SK-N-SH (cell line): ENCODE data around the gene SPSB3. TPM values are rescaled to one million over a fixed set of nuclear protein-coding genes. Genes with fewer than 3 reads are reported as not detected.
"Not testable (repeated sequence)": the region's sequence is repeated elsewhere in the genome, so short reads cannot be mapped to it uniquely, and the experiment has no call there.

ENCODE experiments used
- CTCF ChIA-PET: fragments of 300-600, 350-600 bp; formaldehyde crosslinking; extraction: SDS; loops from one replicate; lab custom pipeline; 2021; lab: Yijun Ruan, JAX
- POLR2A ChIA-PET: fragments of 350-600 bp; sonication (Branson Sonifier 250); formaldehyde crosslinking; extraction: SDS; loops from one replicate; lab custom pipeline; 2020; ENCODE audit warnings: antibody characterized with exemption, inconsistent platforms; lab: Yijun Ruan, JAX
- DNase-seq: peaks from one replicate; pipeline ENCODE4 v3.0.0; 2012
- H2AFZ ChIP-seq: fragments of 200-600 bp; sonication (generic); 2 replicates; pipeline ENCODE4 v1.8.1; 2016; ENCODE audit warnings: antibody characterized with exemption, mild to moderate bottlenecking, low read depth
- H3F3A ChIP-seq: fragments of 200-600 bp; sonication (generic); replicated peaks from 2 replicates; pipeline ENCODE3; 2016; ENCODE audit warnings: antibody characterized with exemption, mild to moderate bottlenecking; ENCODE audit not compliant: insufficient read depth
- H3K27ac ChIP-seq, 2 experiments: fragments of 200-500 bp in 1 of 2; fragments of 200-600 bp in 1 of 2; sonication (Bioruptor generic) in 1 of 2; sonication (generic), shearing (Covaris generic) in 1 of 2; 2 replicates each; pipeline versions ENCODE4 v1.5.1 to v1.6.1; 2014 to 2016; ENCODE audit warnings: low read depth in 2 of 2, inconsistent platforms in 1 of 2, low read length in 1 of 2, mild to moderate bottlenecking in 1 of 2, mixed read lengths in 1 of 2
- H3K27me3 ChIP-seq: fragments of 200-600 bp; sonication (generic), shearing (Covaris generic); 2 replicates; pipeline ENCODE4 v1.6.1; 2016; ENCODE audit warnings: mixed run types; ENCODE audit not compliant: insufficient read depth
- H3K36me3 ChIP-seq, 2 experiments: fragments of 200-500 bp in 1 of 2; fragments of 200-600 bp in 1 of 2; sonication (Bioruptor generic) in 1 of 2; sonication (generic) in 1 of 2; replicated peaks in 1 of 2; 2 replicates each; pipeline versions ENCODE3 to v1.5.1; 2014 to 2016; ENCODE audit warnings: low read length in 1 of 2, mild to moderate bottlenecking in 1 of 2; ENCODE audit not compliant: insufficient read depth in 2 of 2, control insufficient read depth in 1 of 2
- H3K4me1 ChIP-seq, 2 experiments: fragments of 200-500 bp in 1 of 2; fragments of 200-600 bp in 1 of 2; sonication (Bioruptor generic) in 1 of 2; sonication (generic), shearing (Covaris generic) in 1 of 2; 2 replicates each; pipeline versions ENCODE4 v1.5.1 to v1.6.1; 2014 to 2016; ENCODE audit warnings: low read depth in 1 of 2, low read length in 1 of 2, mixed run types in 1 of 2; ENCODE audit not compliant: insufficient read depth in 2 of 2, control insufficient read depth in 1 of 2
- H3K4me2 ChIP-seq: fragments of 200-600 bp; sonication (generic), shearing (Covaris generic); 2 replicates; pipeline ENCODE4 v1.6.1; 2017; ENCODE audit warnings: mixed run types
- H3K4me3 ChIP-seq, 2 experiments: fragments of 200-500 bp in 1 of 2; fragments of 200-600 bp in 1 of 2; sonication (Bioruptor generic) in 1 of 2; sonication (generic), shearing (Covaris generic) in 1 of 2; 2 replicates each; pipeline versions ENCODE4 v1.5.1 to v1.8.1; 2014 to 2016; ENCODE audit warnings: low read depth in 2 of 2, inconsistent platforms in 1 of 2, low read length in 1 of 2, mild to moderate bottlenecking in 1 of 2, mixed read lengths in 1 of 2, moderate library complexity in 1 of 2
- H3K79me2 ChIP-seq: fragments of 200-600 bp; sonication (generic); 2 replicates; pipeline ENCODE4 v1.8.1; 2017; ENCODE audit warnings: mild to moderate bottlenecking; ENCODE audit not compliant: insufficient read depth
- H3K9ac ChIP-seq: fragments of 200-600 bp; sonication (generic); 2 replicates; pipeline ENCODE4 v1.6.1; 2017; ENCODE audit warnings: mixed run types
- H3K9me2 ChIP-seq: fragments of 200-600 bp; sonication (generic); 2 replicates; pipeline ENCODE4 v1.6.1; 2017; ENCODE audit warnings: mixed run types
- H3K9me3 ChIP-seq: fragments of 200-600 bp; sonication (generic); 2 replicates; pipeline ENCODE4 v1.6.1; 2017; ENCODE audit warnings: mixed run types, mild to moderate bottlenecking, moderate library complexity
- H4K20me1 ChIP-seq: fragments of 200-600 bp; sonication (generic); 2 replicates; pipeline ENCODE4 v1.6.1; 2017; ENCODE audit warnings: mild to moderate bottlenecking, mixed run types; ENCODE audit not compliant: insufficient read depth
- ELF1 ChIP-seq: IDR thresholded peaks from 2 replicates; pipeline ENCODE4 v1.4.0; 2012
- FOXJ3 ChIP-seq: sonication (generic); formaldehyde crosslinking; IDR thresholded peaks from 2 replicates; pipeline ENCODE4 v1.5.1; 2020; ENCODE audit warnings: mild to moderate bottlenecking, missing genetic modification reagents
- GATA2 ChIP-seq: sonication (generic); formaldehyde crosslinking; IDR thresholded peaks from 2 replicates; pipeline ENCODE4 v1.5.0; 2020; ENCODE audit warnings: mild to moderate bottlenecking, missing genetic modification reagents
- NFIC ChIP-seq: IDR thresholded peaks from 2 replicates; pipeline ENCODE4 v1.4.0; 2012; ENCODE audit warnings: borderline replicate concordance
- NRF1 ChIP-seq: IDR thresholded peaks from 2 replicates; pipeline ENCODE4 v1.6.1; 2012; ENCODE audit warnings: low read depth, mild to moderate bottlenecking, low read length
- POLR2AphosphoS5 ChIP-seq: IDR thresholded peaks from 2 replicates; pipeline ENCODE4 v1.6.1; 2012; ENCODE audit warnings: low read depth, low read length
- RAD21 ChIP-seq: IDR thresholded peaks from 2 replicates; pipeline ENCODE4 v1.6.1; 2012; ENCODE audit warnings: mild to moderate bottlenecking, low read length
- RCOR1 ChIP-seq: fragments of 150-350 bp; IDR thresholded peaks from 2 replicates; pipeline ENCODE4 v1.6.1; 2017; ENCODE audit warnings: antibody characterized with exemption, low read length
- TAF1 ChIP-seq: IDR thresholded peaks from 2 replicates; pipeline ENCODE4 v1.6.1; 2012; ENCODE audit warnings: low read depth, mild to moderate bottlenecking, low read length, moderate library complexity, borderline replicate concordance
- TCF12 ChIP-seq: IDR thresholded peaks from 2 replicates; pipeline ENCODE4 v1.4.0; 2012
- WGBS: methylation state at CpG from one replicate; pipeline ENCODE4 v1.1.6; 2017; ENCODE audit warnings: low lambda C conversion rate; 5-methylcytosine and 5-hydroxymethylcytosine counted together
- polyA plus RNA-seq, 3 experiments: library from polyadenylated mRNA; depleted of rRNA; stranded (reverse); fragments of >200 nt; gene quantifications; 2 replicates each; pipeline ENCODE4 v1.2.3, GENCODE V29; 2012
- TF ChIP-seq, protein P1 (sequence below): IDR thresholded peaks from 2 replicates; pipeline ENCODE4 v1.6.1; 2012; ENCODE audit warnings: mild to moderate bottlenecking, low read depth, low read length, moderate library complexity
- TF ChIP-seq, protein P2 (sequence below): IDR thresholded peaks from 2 replicates; pipeline ENCODE4 v1.4.0; 2012; ENCODE audit warnings: low read depth, borderline replicate concordance

Gene SPSB3
- polyA plus RNA-seq, 1 of the 3 experiments (the other 2 are of a cell fraction), result 40.6 TPM

DNA sequence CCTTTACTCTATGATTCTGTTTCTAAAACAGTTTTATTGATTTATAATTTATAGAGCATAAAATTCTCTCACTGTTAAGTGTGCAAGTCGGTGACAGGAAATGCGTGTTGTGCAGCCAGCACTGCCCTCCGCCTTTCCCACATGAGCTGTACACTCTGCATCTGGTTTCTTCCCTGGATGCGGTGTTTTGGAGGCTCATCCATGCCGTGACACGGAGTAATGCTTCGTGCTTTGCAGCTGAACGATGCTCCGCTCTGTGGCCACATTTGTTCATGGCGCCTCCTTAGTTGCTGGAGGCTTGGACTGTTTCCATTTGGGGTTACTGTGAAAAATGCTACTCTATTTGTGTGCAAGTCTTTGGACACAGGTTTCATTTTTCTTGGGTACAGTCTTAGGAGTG is 18.3 kb upstream of the SPSB3 start:
- Histone ChIP-seq H3K27ac (no peak overlapping the region), H3K9me2 (no peaks in the 10 kb centered on the region), H3F3A (no peaks in the 10 kb centered on the region), H3K27me3 (no peaks in the 10 kb centered on the region), H3K4me1 (no peaks in the 10 kb centered on the region), H3K36me3 (peaks cover 0 to 4% of the 10 kb centered on the region in 2 experiments), H3K4me3 (no peak overlapping the region), H3K9me3 (no peaks in the 10 kb centered on the region), H3K4me2 (no peak overlapping the region), H2AFZ (no peak overlapping the region), H3K79me2 (no peaks in the 10 kb centered on the region), H3K9ac (no peak overlapping the region), H4K20me1 (no peaks in the 10 kb centered on the region)
- ChIA-PET POLR2A (no interaction called here), CTCF (no interaction called here)
- 48% methylated on average over 9 of the region's 10 CpGs for WGBS
- no peak for DNase-seq
- no peak for TF ChIP-seq RCOR1
- TF ChIP-seq NFIC, result no peak
- TF ChIP-seq FOXJ3 (CRISPR knock-in tag), result no peak
- TF ChIP-seq NRF1, result no peak
- TF ChIP-seq, protein P1, sequence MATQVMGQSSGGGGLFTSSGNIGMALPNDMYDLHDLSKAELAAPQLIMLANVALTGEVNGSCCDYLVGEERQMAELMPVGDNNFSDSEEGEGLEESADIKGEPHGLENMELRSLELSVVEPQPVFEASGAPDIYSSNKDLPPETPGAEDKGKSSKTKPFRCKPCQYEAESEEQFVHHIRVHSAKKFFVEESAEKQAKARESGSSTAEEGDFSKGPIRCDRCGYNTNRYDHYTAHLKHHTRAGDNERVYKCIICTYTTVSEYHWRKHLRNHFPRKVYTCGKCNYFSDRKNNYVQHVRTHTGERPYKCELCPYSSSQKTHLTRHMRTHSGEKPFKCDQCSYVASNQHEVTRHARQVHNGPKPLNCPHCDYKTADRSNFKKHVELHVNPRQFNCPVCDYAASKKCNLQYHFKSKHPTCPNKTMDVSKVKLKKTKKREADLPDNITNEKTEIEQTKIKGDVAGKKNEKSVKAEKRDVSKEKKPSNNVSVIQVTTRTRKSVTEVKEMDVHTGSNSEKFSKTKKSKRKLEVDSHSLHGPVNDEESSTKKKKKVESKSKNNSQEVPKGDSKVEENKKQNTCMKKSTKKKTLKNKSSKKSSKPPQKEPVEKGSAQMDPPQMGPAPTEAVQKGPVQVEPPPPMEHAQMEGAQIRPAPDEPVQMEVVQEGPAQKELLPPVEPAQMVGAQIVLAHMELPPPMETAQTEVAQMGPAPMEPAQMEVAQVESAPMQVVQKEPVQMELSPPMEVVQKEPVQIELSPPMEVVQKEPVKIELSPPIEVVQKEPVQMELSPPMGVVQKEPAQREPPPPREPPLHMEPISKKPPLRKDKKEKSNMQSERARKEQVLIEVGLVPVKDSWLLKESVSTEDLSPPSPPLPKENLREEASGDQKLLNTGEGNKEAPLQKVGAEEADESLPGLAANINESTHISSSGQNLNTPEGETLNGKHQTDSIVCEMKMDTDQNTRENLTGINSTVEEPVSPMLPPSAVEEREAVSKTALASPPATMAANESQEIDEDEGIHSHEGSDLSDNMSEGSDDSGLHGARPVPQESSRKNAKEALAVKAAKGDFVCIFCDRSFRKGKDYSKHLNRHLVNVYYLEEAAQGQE, result no peak
- TF ChIP-seq TCF12, result no peak
- TF ChIP-seq GATA2 (CRISPR knock-in tag), result no peak
- no peak for TF ChIP-seq TAF1
- no peak for TF ChIP-seq POLR2AphosphoS5
- no peak for TF ChIP-seq RAD21
- TF ChIP-seq, protein P2, sequence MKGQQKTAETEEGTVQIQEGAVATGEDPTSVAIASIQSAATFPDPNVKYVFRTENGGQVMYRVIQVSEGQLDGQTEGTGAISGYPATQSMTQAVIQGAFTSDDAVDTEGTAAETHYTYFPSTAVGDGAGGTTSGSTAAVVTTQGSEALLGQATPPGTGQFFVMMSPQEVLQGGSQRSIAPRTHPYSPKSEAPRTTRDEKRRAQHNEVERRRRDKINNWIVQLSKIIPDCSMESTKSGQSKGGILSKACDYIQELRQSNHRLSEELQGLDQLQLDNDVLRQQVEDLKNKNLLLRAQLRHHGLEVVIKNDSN, result no peak
- no peak for TF ChIP-seq ELF1

DNA sequence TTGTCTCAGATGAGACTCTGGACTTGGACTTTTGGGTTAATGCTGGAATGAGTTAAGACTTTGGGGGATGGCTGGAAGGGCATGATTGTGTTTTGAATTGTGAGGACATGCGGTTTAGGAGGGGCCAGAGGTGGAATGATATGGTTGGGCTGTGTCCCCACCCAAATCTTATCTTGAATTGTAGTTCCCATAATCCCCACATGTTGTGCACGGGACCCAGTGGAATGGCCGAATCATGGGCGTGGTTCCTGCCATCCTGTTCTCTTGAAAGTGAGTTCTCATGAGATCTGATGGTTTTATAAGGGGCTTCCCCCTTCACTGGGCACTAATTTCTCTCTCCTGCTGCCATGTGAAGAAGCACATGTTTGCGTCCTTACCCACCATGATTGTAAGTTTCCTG is 16.9 kb upstream of the SPSB3 start:
- H3K4me3 ChIP-seq, H3K79me2 ChIP-seq, H3K9ac ChIP-seq, CTCF ChIA-PET, H3K27me3 ChIP-seq, H3K4me2 ChIP-seq, H3K9me3 ChIP-seq, DNase-seq, H4K20me1 ChIP-seq, H3K9me2 ChIP-seq, H2AFZ ChIP-seq, H3K36me3 ChIP-seq, H3K27ac ChIP-seq, H3K4me1 ChIP-seq, H3F3A ChIP-seq, POLR2A ChIA-PET: not testable (repeated sequence)
- whole genome bisulfite sequencing, result 62% methylated on average over 5 of the region's 5 CpGs
